ENCODE measurements around the gene FXYD3.
"Not testable (repeated sequence)": the region's sequence is repeated elsewhere in the genome, so short reads cannot be mapped to it uniquely, and the experiment has no call there.

Gene FXYD3

GRCh38 chr19:35086455-35086854 lies 29.2 kb upstream of the FXYD3 start:
- DNase-seq (ENCODE audit: low spot score) = no peak

- no peak for DNase-seq (ENCODE audit: low spot score)
Measured at GRCh38 chr19:35087393-35087792, 28.2 kb upstream of the FXYD3 start.

GRCh38 chr19:35088131-35088913 lies 27.3 kb upstream of the FXYD3 start:
- peak; percentile 92 for DNase-seq (ENCODE audit: low spot score)

- DNase-seq (ENCODE audit: low spot score) = no peak
Measured at GRCh38 chr19:35089554-35089953, 26.1 kb upstream of the FXYD3 start.

GRCh38 chr19:35090160-35090505 lies 25.5 kb upstream of the FXYD3 start:
- no peak for DNase-seq (ENCODE audit: low spot score)

GRCh38 chr19:35090506-35091214 lies 25.0 kb upstream of the FXYD3 start:
- peak; percentile 79 for DNase-seq (ENCODE audit: low spot score)

GRCh38 chr19:35093430-35093829 lies 22.2 kb upstream of the FXYD3 start:
- DNase-seq (ENCODE audit: low spot score) = no peak

- no peak for DNase-seq (ENCODE audit: low spot score)
Measured at GRCh38 chr19:35093941-35094647, 21.5 kb upstream of the FXYD3 start.

- DNase-seq (ENCODE audit: low spot score) = no peak
Measured at GRCh38 chr19:35094656-35095055, 21.0 kb upstream of the FXYD3 start.

- no peak for DNase-seq (ENCODE audit: low spot score)
Measured at GRCh38 chr19:35095667-35096368, 19.8 kb upstream of the FXYD3 start.

- DNase-seq (ENCODE audit: low spot score) = no peak
Measured at GRCh38 chr19:35098413-35099049, 17.1 kb upstream of the FXYD3 start.

GRCh38 chr19:35099155-35099896 lies 16.3 kb upstream of the FXYD3 start:
- no peak for DNase-seq (ENCODE audit: low spot score)

- DNase-seq (ENCODE audit: low spot score) = no peak
Measured at GRCh38 chr19:35099897-35100275, 15.7 kb upstream of the FXYD3 start.

- DNase-seq (ENCODE audit: low spot score) = no peak
Measured at GRCh38 chr19:35100588-35101533, 14.8 kb upstream of the FXYD3 start.

GRCh38 chr19:35101949-35102348 lies 13.7 kb upstream of the FXYD3 start:
- not testable (repeated sequence) for DNase-seq (ENCODE audit: low spot score)

- not testable (repeated sequence) for DNase-seq (ENCODE audit: low spot score)
Measured at GRCh38 chr19:35103614-35104013, 12.0 kb upstream of the FXYD3 start.

- no peak for DNase-seq (ENCODE audit: low spot score)
Measured at GRCh38 chr19:35104361-35104760, 11.3 kb upstream of the FXYD3 start.

- DNase-seq (ENCODE audit: low spot score) = no peak
Measured at GRCh38 chr19:35105047-35105410, 10.6 kb upstream of the FXYD3 start.

- no peak for DNase-seq (ENCODE audit: low spot score)
Measured at GRCh38 chr19:35105411-35106290, 10.0 kb upstream of the FXYD3 start.
